SK-N-SH (cell line): Measurements from ENCODE around the gene GPRC5C. TPM values are rescaled to one million over a fixed set of nuclear protein-coding genes. Genes with fewer than 3 reads are reported as not detected.
"Not testable (repeated sequence)": the region's sequence is repeated elsewhere in the genome, so short reads cannot be mapped to it uniquely, and the experiment has no call there.

Experiments
- CTCF ChIA-PET: fragments of 300-600, 350-600 bp; formaldehyde crosslinking; extraction: SDS; loops from one replicate; lab custom pipeline; 2021; lab: Yijun Ruan, JAX
- POLR2A ChIA-PET: fragments of 350-600 bp; sonication (Branson Sonifier 250); formaldehyde crosslinking; extraction: SDS; loops from one replicate; lab custom pipeline; 2020; ENCODE audit warnings: antibody characterized with exemption, inconsistent platforms; lab: Yijun Ruan, JAX
- DNase-seq: peaks from one replicate; pipeline ENCODE4 v3.0.0; 2012
- H2AFZ ChIP-seq: fragments of 200-600 bp; sonication (generic); 2 replicates; pipeline ENCODE4 v1.8.1; 2016; ENCODE audit warnings: antibody characterized with exemption, mild to moderate bottlenecking, low read depth
- H3F3A ChIP-seq: fragments of 200-600 bp; sonication (generic); replicated peaks from 2 replicates; pipeline ENCODE3; 2016; ENCODE audit warnings: antibody characterized with exemption, mild to moderate bottlenecking; ENCODE audit not compliant: insufficient read depth
- H3K27ac ChIP-seq, 2 experiments: fragments of 200-500 bp in 1 of 2; fragments of 200-600 bp in 1 of 2; sonication (Bioruptor generic) in 1 of 2; sonication (generic), shearing (Covaris generic) in 1 of 2; 2 replicates each; pipeline versions ENCODE4 v1.5.1 to v1.6.1; 2014 to 2016; ENCODE audit warnings: low read depth in 2 of 2, inconsistent platforms in 1 of 2, low read length in 1 of 2, mild to moderate bottlenecking in 1 of 2, mixed read lengths in 1 of 2
- H3K27me3 ChIP-seq: fragments of 200-600 bp; sonication (generic), shearing (Covaris generic); 2 replicates; pipeline ENCODE4 v1.6.1; 2016; ENCODE audit warnings: mixed run types; ENCODE audit not compliant: insufficient read depth
- H3K36me3 ChIP-seq, 2 experiments: fragments of 200-500 bp in 1 of 2; fragments of 200-600 bp in 1 of 2; sonication (Bioruptor generic) in 1 of 2; sonication (generic) in 1 of 2; replicated peaks in 1 of 2; 2 replicates each; pipeline versions ENCODE3 to v1.5.1; 2014 to 2016; ENCODE audit warnings: low read length in 1 of 2, mild to moderate bottlenecking in 1 of 2; ENCODE audit not compliant: insufficient read depth in 2 of 2, control insufficient read depth in 1 of 2
- H3K4me1 ChIP-seq, 2 experiments: fragments of 200-500 bp in 1 of 2; fragments of 200-600 bp in 1 of 2; sonication (Bioruptor generic) in 1 of 2; sonication (generic), shearing (Covaris generic) in 1 of 2; 2 replicates each; pipeline versions ENCODE4 v1.5.1 to v1.6.1; 2014 to 2016; ENCODE audit warnings: low read depth in 1 of 2, low read length in 1 of 2, mixed run types in 1 of 2; ENCODE audit not compliant: insufficient read depth in 2 of 2, control insufficient read depth in 1 of 2
- H3K4me2 ChIP-seq: fragments of 200-600 bp; sonication (generic), shearing (Covaris generic); 2 replicates; pipeline ENCODE4 v1.6.1; 2017; ENCODE audit warnings: mixed run types
- H3K4me3 ChIP-seq, 2 experiments: fragments of 200-500 bp in 1 of 2; fragments of 200-600 bp in 1 of 2; sonication (Bioruptor generic) in 1 of 2; sonication (generic), shearing (Covaris generic) in 1 of 2; 2 replicates each; pipeline versions ENCODE4 v1.5.1 to v1.8.1; 2014 to 2016; ENCODE audit warnings: low read depth in 2 of 2, inconsistent platforms in 1 of 2, low read length in 1 of 2, mild to moderate bottlenecking in 1 of 2, mixed read lengths in 1 of 2, moderate library complexity in 1 of 2
- H3K79me2 ChIP-seq: fragments of 200-600 bp; sonication (generic); 2 replicates; pipeline ENCODE4 v1.8.1; 2017; ENCODE audit warnings: mild to moderate bottlenecking; ENCODE audit not compliant: insufficient read depth
- H3K9ac ChIP-seq: fragments of 200-600 bp; sonication (generic); 2 replicates; pipeline ENCODE4 v1.6.1; 2017; ENCODE audit warnings: mixed run types
- H3K9me2 ChIP-seq: fragments of 200-600 bp; sonication (generic); 2 replicates; pipeline ENCODE4 v1.6.1; 2017; ENCODE audit warnings: mixed run types
- H3K9me3 ChIP-seq: fragments of 200-600 bp; sonication (generic); 2 replicates; pipeline ENCODE4 v1.6.1; 2017; ENCODE audit warnings: mixed run types, mild to moderate bottlenecking, moderate library complexity
- H4K20me1 ChIP-seq: fragments of 200-600 bp; sonication (generic); 2 replicates; pipeline ENCODE4 v1.6.1; 2017; ENCODE audit warnings: mild to moderate bottlenecking, mixed run types; ENCODE audit not compliant: insufficient read depth
- CHD2 ChIP-seq: fragments of 150-350 bp; IDR thresholded peaks from 2 replicates; pipeline ENCODE4 v1.6.1; 2018; ENCODE audit warnings: low read length; ENCODE audit not compliant: partially characterized antibody
- EP300 ChIP-seq, 2 experiments: IDR thresholded peaks; 2 replicates each; pipeline versions ENCODE4 v1.4.0 to v1.6.1; 2012; ENCODE audit warnings: borderline replicate concordance in 1 of 2, low read depth in 1 of 2, low read length in 1 of 2
- EZH2phosphoT487 ChIP-seq: fragments of 200-600 bp; sonication (generic); IDR thresholded peaks from 2 replicates; pipeline ENCODE4 v1.6.1; 2017; ENCODE audit warnings: low read depth, mixed run types, mild to moderate bottlenecking, antibody characterized with exemption, moderate library complexity, borderline replicate concordance
- GATA2 ChIP-seq: sonication (generic); formaldehyde crosslinking; IDR thresholded peaks from 2 replicates; pipeline ENCODE4 v1.5.0; 2020; ENCODE audit warnings: mild to moderate bottlenecking, missing genetic modification reagents
- JUND ChIP-seq: IDR thresholded peaks from 2 replicates; pipeline ENCODE4 v1.4.0; 2012
- MXI1 ChIP-seq: IDR thresholded peaks from 2 replicates; pipeline ENCODE4 v1.6.1; 2012; ENCODE audit warnings: mild to moderate bottlenecking, low read depth, low read length, improper control_type of control experiment
- RCOR1 ChIP-seq: fragments of 150-350 bp; IDR thresholded peaks from 2 replicates; pipeline ENCODE4 v1.6.1; 2017; ENCODE audit warnings: antibody characterized with exemption, low read length
- RFX5 ChIP-seq: IDR thresholded peaks from 2 replicates; pipeline ENCODE4 v1.6.1; 2012; ENCODE audit warnings: mild to moderate bottlenecking, improper control_type of control experiment, low read length
- RXRA ChIP-seq: IDR thresholded peaks from 2 replicates; pipeline ENCODE4 v1.4.0; 2012; ENCODE audit warnings: low read depth, mild to moderate bottlenecking, borderline replicate concordance
- TCF12 ChIP-seq: IDR thresholded peaks from 2 replicates; pipeline ENCODE4 v1.4.0; 2012
- YY1 ChIP-seq: IDR thresholded peaks from 2 replicates; pipeline ENCODE4 v1.4.0; 2012; ENCODE audit warnings: low read depth, mild to moderate bottlenecking
- WGBS: methylation state at CpG from one replicate; pipeline ENCODE4 v1.1.6; 2017; ENCODE audit warnings: low lambda C conversion rate; 5-methylcytosine and 5-hydroxymethylcytosine counted together
- polyA plus RNA-seq, 3 experiments: library from polyadenylated mRNA; depleted of rRNA; stranded (reverse); fragments of >200 nt; gene quantifications; 2 replicates each; pipeline ENCODE4 v1.2.3, GENCODE V29; 2012
- TF ChIP-seq, protein P1 (sequence below): IDR thresholded peaks from 2 replicates; pipeline ENCODE4 v1.4.0; 2012; ENCODE audit warnings: low read depth, borderline replicate concordance
- TF ChIP-seq, protein P2 (sequence below): IDR thresholded peaks from 2 replicates; pipeline ENCODE4 v1.6.1; 2012; ENCODE audit warnings: mild to moderate bottlenecking, low read depth, low read length, moderate library complexity

Gene GPRC5C
- polyA plus RNA-seq, 1 of the 3 experiments (the other 2 are of a cell fraction) = not detected

DNA sequence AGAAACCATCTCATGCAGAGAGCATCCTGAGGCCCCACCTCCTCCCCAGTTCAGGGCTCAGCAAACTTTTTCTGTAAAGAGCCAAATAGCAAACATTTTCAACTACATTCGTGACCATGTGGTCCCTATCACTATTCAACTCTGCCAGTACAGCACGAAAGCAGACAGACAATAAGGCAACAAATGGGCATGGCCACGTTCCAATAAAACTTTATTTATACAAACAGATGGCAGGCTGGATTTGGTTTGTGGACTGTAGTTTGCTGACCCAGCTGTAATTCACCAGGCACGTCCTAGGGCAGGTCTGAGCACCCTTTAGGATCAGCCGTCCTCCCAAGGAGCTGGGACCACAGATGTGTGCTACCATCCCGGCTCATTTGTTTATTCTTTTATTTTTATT, 27.1 kb upstream of the GPRC5C start (continued):
- TF ChIP-seq RCOR1 = no peak
- TF ChIP-seq EP300 (IDR thresholded peaks at IDR 0.05; ENCODE audit: borderline replicate concordance in 1 of 2, low read depth in 1 of 2, low read length in 1 of 2) = no peak
- TF ChIP-seq, protein P1, sequence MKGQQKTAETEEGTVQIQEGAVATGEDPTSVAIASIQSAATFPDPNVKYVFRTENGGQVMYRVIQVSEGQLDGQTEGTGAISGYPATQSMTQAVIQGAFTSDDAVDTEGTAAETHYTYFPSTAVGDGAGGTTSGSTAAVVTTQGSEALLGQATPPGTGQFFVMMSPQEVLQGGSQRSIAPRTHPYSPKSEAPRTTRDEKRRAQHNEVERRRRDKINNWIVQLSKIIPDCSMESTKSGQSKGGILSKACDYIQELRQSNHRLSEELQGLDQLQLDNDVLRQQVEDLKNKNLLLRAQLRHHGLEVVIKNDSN = no peak
- no peak for TF ChIP-seq JUND
- TF ChIP-seq GATA2 = no peak
- no peak for TF ChIP-seq TCF12

DNA sequence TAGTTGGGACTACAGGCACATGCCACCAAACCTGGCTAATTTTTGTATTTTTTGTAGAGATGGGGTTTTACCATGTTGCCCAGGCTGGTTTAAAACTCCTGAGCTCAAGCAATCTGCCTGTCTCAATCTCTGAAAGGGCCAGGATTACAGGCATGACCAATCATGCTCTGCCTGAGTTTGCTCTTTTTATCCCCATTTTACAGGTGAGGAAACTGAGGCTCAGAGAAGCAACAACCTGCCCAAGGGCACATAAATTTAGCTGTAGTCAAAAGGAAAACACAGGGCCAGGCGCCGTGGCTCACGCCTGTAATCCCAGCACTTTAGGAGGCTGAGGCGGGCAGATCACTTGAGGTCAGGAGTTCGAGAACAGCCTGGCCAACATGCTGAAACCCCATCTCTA, 26.6 kb upstream of the GPRC5C start:
- H3K79me2 ChIP-seq, H4K20me1 ChIP-seq, DNase-seq, H3K36me3 ChIP-seq, H3K27ac ChIP-seq, H3K4me2 ChIP-seq, H3K9ac ChIP-seq, POLR2A ChIA-PET, H3K27me3 ChIP-seq, H3F3A ChIP-seq, H3K4me3 ChIP-seq, H3K4me1 ChIP-seq, H2AFZ ChIP-seq, H3K9me2 ChIP-seq, H3K9me3 ChIP-seq: not testable (repeated sequence)
- WGBS = 61% methylated on average over 5 of the region's 5 CpGs
- CTCF ChIA-PET = interaction anchor here (0.8 to 2.3 kb wide), 4 partner anchors 25 to 52 kb away, joined by 3 to 6 read pairs (median 4); no protein-coding TSS in a partner anchor

DNA sequence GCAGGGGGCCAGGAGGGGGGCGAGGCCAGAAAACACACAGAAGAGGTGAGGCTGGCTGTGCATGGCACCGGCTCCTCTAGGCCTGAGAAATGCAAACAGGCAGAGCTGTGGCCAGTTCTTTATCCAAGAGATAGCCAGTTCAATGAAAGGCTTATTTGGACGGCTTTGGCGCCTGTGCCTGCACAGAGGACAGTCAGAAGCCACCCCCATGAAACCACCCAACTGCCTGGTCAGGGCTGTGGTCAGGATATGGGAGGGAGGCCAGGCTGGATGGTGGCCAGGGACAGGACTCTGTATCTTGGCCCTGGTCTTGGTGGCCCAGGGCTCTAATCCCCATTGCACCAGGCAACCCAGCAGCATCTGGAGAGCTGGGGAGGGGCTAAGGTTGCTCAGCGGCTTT, 24.5 kb upstream of the GPRC5C start:
- no peaks in the 10 kb centered on the region for H4K20me1 ChIP-seq
- H3K9me3 ChIP-seq = no peaks in the 10 kb centered on the region
- peaks cover 0 to 6% of the 10 kb centered on the region in 2 experiments; a peak in 1 of 4 replicates for H3K4me1 ChIP-seq
- no peak for DNase-seq
- H3K9ac ChIP-seq = no peak overlapping the region
- no peaks in the 10 kb centered on the region for H3K79me2 ChIP-seq
- H2AFZ ChIP-seq = no peak overlapping the region
- POLR2A ChIA-PET = no interaction called here
- WGBS = 52% methylated on average over 5 of the region's 5 CpGs
- H3F3A ChIP-seq = no peaks in the 10 kb centered on the region
- H3K36me3 ChIP-seq = no peaks in the 10 kb centered on the region
- H3K27me3 ChIP-seq = no peaks in the 10 kb centered on the region
- no peak overlapping the region for H3K4me2 ChIP-seq
- H3K4me3 ChIP-seq = no peak overlapping the region
- H3K9me2 ChIP-seq = no peaks in the 10 kb centered on the region
- CTCF ChIA-PET = interaction anchor here (1.0 to 2.4 kb wide), 6 partner anchors 11 to 108 kb away, joined by 3 to 7 read pairs (median 4); no protein-coding TSS in a partner anchor
- TF ChIP-seq YY1 = no peak
- no peak for TF ChIP-seq RFX5
- TF ChIP-seq, protein P2, sequence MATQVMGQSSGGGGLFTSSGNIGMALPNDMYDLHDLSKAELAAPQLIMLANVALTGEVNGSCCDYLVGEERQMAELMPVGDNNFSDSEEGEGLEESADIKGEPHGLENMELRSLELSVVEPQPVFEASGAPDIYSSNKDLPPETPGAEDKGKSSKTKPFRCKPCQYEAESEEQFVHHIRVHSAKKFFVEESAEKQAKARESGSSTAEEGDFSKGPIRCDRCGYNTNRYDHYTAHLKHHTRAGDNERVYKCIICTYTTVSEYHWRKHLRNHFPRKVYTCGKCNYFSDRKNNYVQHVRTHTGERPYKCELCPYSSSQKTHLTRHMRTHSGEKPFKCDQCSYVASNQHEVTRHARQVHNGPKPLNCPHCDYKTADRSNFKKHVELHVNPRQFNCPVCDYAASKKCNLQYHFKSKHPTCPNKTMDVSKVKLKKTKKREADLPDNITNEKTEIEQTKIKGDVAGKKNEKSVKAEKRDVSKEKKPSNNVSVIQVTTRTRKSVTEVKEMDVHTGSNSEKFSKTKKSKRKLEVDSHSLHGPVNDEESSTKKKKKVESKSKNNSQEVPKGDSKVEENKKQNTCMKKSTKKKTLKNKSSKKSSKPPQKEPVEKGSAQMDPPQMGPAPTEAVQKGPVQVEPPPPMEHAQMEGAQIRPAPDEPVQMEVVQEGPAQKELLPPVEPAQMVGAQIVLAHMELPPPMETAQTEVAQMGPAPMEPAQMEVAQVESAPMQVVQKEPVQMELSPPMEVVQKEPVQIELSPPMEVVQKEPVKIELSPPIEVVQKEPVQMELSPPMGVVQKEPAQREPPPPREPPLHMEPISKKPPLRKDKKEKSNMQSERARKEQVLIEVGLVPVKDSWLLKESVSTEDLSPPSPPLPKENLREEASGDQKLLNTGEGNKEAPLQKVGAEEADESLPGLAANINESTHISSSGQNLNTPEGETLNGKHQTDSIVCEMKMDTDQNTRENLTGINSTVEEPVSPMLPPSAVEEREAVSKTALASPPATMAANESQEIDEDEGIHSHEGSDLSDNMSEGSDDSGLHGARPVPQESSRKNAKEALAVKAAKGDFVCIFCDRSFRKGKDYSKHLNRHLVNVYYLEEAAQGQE = no peak
- TF ChIP-seq EZH2phosphoT487 = no peak
- TF ChIP-seq CHD2 = no peak
- TF ChIP-seq RXRA = no peak
- TF ChIP-seq MXI1 = no peak
- TF ChIP-seq, protein P1 = no peak
- no peak overlapping the region for H3K27ac ChIP-seq
